Stromal cell of bone marrow (primary cell): Measurements from ENCODE around the gene SRPX2.
A peak's percentile ranks its signal among the peaks of the same experiment; 100 is the strongest.

ENCODE experiments used
- DNase-seq: peaks from one replicate; pipeline ENCODE4 v3.0.0-alpha.2; 2012; ENCODE audit warnings: low read depth

The SRPX2 gene, protein sequence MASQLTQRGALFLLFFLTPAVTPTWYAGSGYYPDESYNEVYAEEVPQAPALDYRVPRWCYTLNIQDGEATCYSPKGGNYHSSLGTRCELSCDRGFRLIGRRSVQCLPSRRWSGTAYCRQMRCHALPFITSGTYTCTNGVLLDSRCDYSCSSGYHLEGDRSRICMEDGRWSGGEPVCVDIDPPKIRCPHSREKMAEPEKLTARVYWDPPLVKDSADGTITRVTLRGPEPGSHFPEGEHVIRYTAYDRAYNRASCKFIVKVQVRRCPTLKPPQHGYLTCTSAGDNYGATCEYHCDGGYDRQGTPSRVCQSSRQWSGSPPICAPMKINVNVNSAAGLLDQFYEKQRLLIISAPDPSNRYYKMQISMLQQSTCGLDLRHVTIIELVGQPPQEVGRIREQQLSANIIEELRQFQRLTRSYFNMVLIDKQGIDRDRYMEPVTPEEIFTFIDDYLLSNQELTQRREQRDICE

DNA sequence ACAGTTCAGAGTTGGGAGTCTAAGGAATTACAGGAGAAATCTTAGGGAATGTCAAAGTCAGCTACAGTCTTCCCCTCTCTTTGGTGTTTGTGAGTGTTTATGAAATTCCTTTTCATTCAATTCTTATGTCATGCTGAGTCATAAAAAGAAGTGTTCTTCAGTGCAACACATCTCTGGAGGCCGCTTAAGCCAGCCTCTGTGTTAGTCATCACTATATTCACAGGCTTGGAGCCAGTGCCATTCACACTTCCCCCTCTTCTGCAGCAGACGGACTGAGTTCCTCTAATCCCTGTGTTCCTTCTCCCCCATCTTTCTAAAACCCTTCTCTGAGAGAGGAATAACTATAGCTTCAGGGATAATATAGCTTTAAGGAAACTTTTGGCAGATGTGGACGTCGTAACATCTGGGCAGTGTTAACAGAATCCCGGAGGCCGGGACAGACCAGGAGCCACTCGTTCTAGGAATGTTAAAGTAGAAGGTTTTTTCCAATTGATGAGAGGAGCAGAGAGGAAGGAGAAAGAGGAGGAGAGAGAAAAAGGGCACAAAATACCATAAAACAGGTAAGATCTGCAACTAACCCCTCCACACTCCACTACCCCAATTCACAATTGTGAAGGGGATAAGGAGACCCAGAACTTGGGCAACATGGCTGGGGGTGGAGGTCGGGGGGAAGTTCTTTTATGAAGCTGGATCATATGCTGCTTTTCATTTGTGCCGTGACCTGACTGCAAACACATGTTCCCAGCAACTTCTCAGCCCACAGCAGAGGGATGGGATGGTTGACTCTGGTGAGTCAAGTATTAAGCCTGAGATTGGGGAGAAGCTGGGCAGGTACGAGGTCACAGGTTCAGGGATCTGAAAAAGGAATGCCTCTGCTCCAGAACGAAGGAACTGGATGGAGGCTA is at the start of gene SRPX2:
SRPX2 (plus strand) TSS at position 244 of the 905 bp plus-strand sequence. CDS start 2,124 bp downstream, outside the sequence.
- DNase-seq = peak; percentile 73

DNA sequence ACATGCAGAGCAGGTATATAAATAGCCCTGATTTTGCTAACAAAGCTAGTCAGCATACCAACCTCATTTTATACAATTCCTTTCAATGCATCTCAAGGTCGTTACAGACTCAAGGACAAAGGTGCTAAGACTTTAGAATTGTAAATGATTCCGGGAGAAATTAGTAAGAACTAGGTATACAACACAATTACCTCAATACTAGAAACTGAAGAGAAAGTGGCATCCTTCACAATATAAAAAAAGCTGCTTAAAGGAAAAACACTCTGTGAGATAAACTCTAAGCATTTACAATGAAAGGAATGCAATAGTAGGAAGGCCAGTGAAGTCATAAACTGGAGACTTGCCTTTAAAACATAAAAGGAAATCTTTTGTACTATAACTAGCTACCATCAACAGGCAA is 47.4 kb upstream of the SRPX2 start:
- no peak for DNase-seq

DNA sequence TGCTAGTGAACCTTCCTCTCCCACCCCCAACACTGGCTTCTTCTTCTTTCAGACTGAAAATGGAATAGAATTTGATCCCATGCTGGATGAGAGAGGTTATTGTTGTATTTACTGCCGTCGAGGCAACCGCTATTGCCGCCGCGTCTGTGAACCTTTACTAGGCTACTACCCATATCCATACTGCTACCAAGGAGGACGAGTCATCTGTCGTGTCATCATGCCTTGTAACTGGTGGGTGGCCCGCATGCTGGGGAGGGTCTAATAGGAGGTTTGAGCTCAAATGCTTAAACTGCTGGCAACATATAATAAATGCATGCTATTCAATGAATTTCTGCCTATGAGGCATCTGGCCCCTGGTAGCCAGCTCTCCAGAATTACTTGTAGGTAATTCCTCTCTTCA is 44.5 kb upstream of the SRPX2 start:
- no peak for DNase-seq

DNA sequence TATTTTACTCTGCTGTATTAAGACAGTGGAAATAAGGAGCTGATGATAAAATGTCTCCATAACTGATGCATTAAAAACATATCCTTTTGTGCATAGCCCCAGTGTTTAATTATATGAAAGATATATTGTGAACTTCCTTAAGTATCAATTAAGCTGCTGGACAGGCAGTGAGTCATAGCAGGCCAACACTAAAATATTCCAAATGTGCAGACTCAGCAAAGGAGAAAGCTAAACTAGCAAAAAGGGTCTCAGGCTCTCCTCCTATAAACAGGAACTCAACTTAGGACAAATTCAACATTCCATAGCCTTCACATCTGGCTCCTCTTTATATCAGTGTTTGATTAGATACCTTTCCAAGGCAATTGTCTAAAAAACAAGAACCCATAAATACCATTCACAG is 43.7 kb upstream of the SRPX2 start:
- no peak for DNase-seq

DNA sequence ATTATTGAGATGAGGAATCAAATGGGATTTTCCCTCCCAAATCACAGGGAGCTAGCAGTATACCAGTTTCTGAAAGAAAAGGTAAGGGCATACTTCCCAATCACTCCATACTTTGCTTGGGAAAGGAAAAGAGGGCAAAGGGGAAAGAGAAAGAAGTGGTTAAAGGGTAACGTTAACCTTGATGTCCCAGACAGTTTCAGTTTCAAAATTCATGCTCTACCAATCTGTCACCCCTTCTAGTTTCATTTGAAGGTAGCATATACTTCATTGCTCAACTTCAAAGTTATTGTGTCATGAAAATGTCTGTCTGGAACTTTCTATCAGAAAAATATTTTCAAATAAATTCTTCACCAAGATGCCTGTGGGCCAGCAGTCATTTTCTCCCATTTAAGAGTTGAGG is 43.2 kb upstream of the SRPX2 start:
- DNase-seq = no peak

DNA sequence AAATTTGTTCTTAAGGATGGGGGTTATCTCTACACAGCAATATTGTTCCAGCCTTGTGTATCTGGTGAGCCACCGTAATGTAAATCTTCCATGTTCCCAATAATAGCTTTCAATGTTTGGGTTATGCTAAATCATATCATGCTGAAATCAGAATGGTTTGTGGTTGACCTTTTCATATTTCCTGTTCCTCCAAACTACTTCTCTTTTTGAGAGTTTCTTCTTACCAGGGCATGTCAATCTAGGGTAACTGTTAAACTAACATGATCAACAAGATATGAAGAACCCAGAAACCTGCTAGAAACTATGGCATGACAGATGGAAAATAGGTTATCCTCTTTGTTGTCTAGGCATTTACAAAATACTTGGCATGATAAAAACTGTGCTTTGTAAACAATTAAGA is 37.2 kb upstream of the SRPX2 start:
- no peak for DNase-seq

DNA sequence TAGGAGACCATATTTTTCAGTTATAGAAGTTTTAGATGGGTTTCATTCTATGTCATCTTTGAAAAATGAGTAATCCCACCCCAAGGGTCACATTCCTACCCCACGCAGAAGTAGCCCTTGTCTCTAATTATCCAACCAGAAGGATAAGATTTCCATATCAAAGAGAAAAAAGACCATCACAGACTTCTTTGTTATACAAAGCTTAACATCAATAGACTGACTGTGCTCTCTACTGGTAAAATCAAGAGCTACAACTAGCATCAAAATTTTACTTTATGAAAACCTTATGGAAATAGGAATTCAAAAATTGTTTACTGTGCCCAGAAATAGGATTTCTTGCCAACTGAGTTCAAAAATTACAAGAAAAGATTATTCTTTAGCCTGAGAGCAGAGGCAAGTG is 34.4 kb upstream of the SRPX2 start:
- DNase-seq = no peak

DNA sequence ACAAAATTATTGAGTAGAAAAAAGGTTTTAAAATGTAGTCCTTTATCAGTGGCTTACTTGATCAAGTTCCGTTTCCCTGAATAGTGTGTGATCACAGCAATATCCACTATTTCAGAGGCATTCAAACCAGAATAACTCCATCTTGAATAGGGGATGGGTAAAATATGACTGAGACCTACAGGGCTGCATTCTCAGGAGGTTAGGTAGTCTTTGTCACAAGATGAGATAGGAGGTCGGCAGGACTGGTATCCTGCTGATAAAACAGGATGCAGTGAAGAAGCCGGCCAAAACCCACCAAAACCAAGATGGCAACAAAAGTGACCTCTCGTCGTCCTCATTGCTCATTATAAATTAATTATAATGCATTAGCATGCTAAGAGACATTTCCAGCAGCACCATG is 32.0 kb upstream of the SRPX2 start:
- no peak for DNase-seq

DNA sequence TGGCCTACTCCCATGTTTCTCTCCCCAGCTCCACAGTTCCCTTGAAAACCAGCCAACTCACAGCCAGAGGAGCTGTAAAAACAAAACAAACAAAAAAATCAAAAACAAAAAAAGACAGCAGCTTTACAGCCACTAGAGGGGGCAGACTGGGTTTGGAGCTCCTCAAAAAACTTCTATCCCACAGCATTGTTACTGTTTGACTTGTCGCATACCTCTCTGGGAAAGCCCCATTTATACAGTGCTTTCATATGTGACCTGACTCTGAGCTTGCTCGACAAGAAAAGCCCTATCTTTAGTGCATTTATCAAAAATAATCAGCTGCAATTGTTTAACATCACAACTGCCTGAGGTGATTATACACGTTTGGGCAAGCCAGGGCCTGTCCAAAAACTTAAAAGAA is 29.0 kb upstream of the SRPX2 start:
- peak; percentile 34 for DNase-seq

DNA sequence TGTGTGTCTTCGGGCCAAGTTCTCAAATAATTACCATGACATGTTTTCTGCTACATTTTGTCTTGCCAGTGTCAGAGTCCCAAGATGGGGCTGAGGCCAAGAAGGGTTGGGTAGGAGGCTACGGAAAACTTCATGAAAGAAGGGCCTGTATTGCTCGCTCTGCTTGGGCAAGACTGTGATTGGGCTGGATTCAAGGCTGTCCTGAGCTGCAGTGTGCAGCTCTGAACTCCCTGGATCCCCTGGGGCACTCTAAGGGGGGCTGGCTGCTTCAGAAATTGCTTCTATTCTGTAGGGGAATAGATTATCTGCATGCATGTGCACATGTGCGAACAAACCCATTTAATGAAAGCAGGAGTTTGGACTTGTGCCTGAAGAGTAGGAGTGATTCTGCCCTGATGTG is 21.0 kb upstream of the SRPX2 start:
- DNase-seq = no peak

DNA sequence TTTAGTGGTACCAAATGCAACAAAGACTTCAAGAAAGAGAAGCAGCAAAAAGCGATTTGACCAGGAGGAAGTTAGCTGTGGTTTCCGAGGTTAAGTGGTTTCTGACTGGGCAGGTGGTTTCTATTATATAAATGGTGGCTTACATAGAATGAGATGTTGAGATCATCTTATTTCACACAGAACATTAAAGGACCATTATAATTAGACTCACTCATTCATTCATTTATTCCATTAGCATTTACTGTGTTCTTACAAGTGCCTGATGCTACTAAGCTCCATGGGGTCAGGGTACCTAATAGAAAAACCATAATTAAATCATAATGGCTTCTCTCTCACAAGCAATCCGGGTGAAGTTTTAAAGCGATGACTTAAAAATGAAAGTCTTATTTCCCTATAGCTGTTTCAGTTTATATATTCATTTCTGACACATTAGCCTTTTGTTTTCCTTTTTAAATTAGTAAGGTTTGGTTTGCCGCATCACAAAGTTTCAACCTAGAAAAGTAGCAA is 18.0 kb upstream of the SRPX2 start:
- DNase-seq = no peak

DNA sequence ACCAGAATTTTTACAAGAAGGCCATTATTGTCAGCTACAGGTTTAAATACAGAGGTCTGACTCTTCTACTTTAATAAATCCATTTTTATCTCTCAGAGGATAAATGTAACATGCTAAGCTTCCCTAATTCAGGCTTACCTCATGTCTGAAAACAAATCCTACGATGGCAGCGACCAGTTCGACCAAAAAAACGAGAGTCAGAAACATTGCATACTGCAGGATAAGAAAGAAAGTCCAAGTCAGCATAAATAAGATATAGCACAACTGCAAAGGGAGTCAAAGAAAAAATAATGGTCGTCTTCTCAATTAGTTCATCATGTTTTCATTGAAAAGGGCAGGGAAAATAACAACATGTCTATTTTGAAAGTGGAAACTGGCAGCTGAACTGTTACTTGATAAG is 9.0 kb upstream of the SRPX2 start:
- DNase-seq = no peak

DNA sequence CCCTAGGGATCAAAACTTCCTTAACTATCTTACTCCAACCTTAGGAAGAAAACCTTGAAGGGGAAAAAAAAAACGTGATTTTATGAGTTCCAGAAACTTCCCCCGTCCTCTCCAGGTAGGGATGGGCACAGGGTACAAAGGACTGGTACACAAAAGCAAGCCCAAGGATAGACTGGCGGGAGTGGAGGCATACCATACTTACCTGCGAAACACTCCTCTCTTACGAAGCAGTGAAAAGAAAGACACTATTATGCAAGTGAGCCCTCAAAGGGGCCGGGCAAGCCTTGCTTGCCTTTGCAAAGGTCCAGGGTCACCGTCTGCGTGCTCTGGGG is 8.0 kb upstream of the SRPX2 start:
- no peak for DNase-seq

DNA sequence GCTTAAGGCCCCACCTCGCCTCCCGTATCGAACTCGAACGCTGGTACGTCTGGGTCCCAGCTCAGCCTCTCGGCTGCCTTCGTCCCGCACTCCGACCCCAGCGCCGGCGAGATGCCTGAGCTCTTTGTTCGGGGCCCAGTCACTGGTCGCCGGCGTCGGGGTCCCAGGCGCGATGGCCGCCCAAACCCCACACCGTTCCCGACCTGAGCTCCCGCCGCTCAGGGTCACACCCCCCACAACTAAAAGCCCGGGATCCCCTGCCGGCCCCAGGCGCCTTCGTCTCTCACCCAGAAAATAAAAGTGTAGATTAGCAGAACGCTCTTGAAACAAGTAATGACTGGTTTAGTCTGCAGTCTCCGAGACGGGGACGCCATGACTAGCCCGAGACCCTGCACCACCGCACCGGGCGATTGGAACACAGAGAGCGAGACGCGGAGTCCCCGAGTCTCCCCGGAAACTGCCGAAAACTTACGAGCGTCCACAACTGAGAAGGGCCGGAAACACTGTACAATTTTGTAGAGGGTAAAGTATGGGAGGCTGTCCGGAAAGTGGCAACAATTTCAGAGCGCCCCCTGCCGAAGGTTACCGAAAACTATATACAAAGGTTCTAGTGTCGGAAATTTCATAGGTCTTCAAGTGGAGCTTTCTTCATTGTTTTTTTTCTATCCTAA is 7.5 kb upstream of the SRPX2 start, which contains the start of gene TSPAN6:
TSPAN6 (minus strand) TSS at position 486 of the 671 bp plus-strand sequence; CDS start at position 374, 112 bp downstream.
- DNase-seq = peak; percentile 80

DNA sequence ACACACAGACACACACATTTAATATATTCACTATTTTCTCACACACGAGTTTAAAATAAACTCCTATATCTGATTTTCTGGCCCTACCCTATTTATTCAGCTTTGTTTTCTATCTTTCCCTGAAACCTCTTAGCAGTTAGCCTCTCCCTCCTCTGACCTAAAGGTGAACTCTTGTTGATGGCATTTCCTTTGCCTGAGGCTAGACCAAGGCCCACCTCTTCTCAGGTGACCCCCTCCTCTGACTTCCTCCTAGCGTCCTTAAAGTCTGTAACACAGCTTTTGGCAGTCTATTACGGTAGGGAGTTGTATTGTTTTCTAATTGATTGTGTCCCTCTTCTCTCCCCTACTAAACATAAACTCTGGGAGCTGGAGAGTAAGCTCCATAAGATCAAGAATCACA is 1.7 kb upstream of the SRPX2 start:
- DNase-seq = no peak

DNA sequence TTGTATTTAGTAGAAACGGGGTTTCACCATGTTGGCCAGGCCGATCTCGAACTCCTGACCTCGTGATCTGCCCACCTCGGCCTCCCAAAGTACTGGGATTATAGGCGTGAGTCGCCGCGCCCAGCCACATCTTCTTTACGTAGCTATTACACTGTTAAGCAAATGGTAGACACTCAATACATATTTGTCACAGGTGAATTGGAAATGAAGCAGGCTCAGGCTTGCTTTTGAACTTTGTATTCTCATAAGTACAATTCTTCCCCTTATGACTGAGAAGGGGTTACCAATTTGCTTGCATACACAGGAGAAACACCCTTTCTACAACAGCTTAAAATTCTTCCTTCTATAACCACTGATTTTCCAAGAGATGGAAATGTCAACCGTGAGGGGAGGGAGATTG is 787 bp upstream of the SRPX2 start:
- DNase-seq = no peak

DNA sequence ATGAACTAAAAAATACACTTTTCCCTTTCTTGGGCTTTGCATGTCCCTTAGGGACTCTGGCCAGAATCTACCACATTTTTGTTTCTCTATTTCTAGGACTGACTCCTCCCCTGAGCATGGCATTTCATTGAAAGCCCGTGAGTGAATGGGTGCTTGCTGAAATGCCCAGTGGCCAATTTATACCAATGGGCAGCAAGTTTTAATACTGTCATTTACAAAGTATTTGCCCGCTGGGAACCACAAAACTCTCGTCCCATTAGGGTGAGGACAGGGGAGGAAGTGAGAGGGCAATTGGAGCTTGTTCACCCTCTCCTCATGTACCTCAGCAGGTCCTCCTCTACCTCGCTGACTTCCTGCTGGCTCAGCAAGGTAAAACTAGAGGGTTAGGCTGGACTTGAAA is 1.1 kb downstream of the SRPX2 start:
- DNase-seq = no peak

DNA sequence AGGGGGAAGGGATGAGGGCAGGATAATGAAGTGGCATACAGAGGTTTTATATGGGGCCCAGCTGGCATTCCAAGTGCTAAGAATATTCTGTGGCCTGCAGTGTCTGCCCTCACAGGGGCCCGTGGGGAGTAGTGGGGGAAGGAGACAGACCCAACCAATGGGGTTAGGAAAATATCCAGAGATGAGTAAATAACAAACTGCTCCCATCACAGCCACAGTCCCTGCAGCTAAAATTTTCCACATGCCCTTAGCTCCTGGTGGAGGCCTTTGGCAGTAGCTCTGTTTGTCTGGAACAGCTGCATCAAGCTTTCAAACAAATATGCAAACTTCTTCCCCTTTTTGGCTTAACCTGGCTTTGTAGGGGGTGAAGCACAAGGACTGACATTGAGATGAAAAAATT is 3.1 kb downstream of the SRPX2 start:
- no peak for DNase-seq

DNA sequence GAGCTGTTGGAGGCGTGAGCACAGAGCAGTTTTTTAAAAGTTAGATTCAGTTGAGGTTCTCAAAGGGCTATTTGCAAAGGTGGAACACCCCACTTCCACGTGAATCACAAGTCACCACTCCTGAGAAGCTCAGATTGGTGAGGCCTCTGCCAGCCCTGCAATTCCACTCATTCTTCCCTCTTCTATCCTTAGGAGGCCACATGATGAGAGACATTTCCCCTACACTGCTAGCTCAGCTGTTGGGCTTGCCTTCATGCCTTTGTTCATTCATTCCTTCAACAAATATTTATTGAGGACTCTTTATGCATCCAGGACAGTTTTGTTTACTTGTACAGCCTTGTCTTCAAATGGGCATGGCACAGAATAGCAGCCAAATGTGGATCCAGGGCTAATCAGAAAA is 3.7 kb downstream of the SRPX2 start:
- no peak for DNase-seq

DNA sequence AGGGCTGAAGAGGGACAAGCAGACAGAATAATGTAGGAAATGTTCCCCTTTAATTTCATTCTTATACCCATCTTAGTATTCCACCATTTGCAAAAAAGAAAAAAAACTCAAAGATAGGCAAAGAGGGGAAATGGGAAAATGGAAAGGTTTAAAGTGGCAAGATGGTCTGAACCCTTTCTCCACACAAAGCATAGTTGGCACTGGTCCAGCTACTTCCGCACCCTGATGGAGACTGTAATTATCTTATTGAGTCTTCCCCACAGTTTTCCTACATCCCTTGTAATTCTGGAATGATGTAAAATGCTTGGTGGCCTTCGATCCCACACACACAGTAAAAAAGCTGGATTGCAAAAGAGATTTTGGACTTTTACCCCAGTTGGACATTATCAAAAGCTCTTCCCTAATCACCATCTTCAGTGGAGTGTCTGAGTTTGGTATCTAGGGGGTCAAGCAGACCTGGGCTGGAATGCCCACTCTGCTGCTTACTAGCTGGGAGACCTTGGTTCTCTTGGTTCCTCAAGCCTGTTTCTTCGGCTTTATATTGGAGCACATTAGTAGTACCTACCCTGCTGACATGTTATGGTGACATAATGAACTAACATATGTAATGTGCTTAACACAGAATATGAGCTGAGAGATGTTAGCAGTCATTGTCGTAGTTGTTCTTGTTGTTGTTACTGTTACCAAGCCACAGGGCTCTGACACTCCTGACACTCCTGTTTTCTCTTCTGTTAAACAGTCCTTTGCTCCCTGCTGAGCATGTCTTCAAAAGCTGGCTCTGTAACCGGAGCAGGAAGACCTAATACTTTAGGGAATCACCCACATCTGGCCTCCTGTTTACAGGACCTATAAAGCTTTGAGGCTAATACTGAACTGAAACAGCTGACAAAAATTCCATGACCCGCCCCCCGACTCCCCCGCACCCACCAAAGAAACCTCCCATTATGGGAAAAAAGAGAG is 4.7 kb downstream of the SRPX2 start:
- DNase-seq = peak; percentile 31
